Measurements from ENCODE around the gene TFPI2. TPM values are rescaled to one million over a fixed set of nuclear protein-coding genes. Genes with fewer than 3 reads are reported as not detected.

TFPI2 gene, protein sequence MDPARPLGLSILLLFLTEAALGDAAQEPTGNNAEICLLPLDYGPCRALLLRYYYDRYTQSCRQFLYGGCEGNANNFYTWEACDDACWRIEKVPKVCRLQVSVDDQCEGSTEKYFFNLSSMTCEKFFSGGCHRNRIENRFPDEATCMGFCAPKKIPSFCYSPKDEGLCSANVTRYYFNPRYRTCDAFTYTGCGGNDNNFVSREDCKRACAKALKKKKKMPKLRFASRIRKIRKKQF
- total RNA-seq, result 528 and 763 TPM in 2 replicates

DNA sequence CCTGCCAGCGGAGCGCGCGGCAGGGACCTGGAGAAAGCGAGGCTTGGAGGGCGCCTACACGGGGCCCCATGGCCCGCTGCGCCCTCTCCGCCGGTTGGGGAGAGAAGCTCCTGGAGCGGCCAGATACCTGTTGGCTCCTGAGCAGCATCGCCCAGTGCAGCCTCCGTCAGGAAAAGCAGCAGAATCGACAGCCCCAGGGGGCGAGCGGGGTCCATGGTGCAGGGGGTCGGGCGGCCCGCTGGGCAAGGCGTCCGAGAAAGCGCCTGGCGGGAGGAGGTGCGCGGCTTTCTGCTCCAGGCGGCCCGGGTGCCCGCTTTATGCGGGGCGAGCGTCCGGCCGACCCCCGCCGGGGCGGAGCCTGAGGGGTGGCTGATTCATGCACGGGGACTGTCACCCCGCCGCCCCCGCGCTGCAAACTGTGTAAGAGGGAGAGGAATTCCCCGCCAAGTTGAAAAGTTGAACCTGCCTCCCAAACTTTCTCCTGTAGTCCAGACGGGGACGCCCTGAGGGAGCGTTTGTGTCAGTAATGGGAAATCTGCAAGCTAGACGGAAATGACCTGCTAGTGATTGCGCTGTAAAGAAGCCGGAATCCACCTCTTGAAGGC is at the start of gene TFPI2:
Gene TFPI2, minus strand, starts transcription at position 290 of the 605 bp plus-strand sequence. Its CDS starts 75 bp downstream, at position 215.

DNA sequence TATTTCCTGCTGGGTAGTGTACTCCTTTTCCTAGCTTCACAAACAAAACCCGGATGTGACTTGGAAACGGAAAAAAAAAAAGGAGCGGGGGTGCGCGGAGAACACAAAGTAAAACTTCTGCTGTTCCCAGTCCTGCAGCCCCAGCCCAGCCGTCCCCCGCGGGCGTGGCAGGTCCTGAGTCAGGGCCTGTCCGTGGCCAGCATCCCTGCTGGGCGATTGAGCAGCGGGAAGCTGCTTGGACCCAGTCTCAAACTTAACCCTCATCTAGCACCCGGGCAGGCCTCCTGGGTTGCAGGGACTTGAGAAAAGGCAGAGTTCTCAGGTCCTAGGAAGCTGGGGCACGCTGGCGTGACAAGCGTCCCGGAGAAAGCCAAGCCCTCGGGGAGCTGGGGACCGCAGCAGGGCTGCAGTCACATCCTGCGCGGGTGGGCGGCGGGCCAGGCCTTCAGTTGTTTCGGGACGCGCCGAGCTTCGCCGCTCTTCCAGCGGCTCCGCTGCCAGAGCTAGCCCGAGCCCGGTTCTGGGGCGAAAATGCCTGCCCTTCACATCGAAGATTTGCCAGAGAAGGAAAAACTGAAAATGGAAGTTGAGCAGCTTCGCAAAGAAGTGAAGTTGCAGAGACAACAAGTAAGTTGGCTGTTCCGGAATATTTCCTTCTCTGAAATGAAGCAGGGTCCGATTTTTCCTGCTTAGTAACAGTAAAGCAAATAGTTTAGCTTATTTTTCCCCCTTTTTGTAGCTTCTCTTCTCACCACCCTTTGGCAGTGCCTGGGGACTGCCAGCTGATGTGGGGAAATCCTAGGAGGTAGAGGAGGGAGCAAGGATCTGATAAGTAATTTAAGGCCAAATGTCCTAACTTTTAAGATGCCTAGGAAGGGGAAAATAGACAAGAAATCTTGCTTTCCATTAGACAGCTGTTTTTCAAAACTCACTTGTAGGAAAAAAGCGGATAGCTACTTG is 31.3 kb upstream of the TFPI2 start, which contains the start of gene GNG11:
Gene GNG11, plus strand, starts transcription at position 129 of the 960 bp plus-strand sequence. Its CDS starts 403 bp downstream, at position 532.

DNA sequence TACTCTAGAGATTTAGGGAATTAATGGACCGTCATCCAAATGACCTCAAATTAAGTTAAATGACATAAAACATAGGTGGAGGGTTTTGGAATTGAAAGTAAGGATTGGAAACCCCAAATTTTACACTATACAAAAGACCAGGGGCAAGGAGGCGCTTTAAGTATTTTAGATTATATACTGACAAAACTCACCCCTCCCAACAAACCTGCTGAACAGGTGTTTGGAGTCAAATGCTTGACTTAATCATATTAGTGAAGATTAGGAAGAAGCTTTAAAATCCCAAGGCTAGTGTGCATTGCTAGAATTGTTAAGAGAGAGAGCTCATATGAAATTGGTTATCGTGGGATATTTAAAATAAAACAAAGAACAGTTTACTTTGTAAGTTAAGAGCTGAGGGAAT is 15.7 kb upstream of the TFPI2 start, which contains the start of gene GNGT1:
Gene GNGT1, plus strand, starts transcription at position 301 of the 400 bp plus-strand sequence. CDS start 180 bp downstream, outside the sequence.

Other genes with a start within 250 kb of the TFPI2 start
- gene GNGT1, start 15.8 kb upstream of the TFPI2 start, total RNA-seq, result not detected in 2 replicates
- gene GNG11, start 31.0 kb upstream of the TFPI2 start, total RNA-seq, result 59.0 and 69.8 TPM in 2 replicates
- gene BET1, start 113.6 kb upstream of the TFPI2 start, total RNA-seq, result 37.9 and 50.5 TPM in 2 replicates